Measurements from ENCODE around the gene SOS2. TPM values are rescaled to one million over a fixed set of nuclear protein-coding genes. Genes with fewer than 3 reads are reported as not detected.
A peak's percentile ranks its signal among the peaks of the same experiment; 100 is the strongest.

Gene SOS2
- total RNA-seq, 1 experiment from 2014 or later, result 9.4 TPM

DNA sequence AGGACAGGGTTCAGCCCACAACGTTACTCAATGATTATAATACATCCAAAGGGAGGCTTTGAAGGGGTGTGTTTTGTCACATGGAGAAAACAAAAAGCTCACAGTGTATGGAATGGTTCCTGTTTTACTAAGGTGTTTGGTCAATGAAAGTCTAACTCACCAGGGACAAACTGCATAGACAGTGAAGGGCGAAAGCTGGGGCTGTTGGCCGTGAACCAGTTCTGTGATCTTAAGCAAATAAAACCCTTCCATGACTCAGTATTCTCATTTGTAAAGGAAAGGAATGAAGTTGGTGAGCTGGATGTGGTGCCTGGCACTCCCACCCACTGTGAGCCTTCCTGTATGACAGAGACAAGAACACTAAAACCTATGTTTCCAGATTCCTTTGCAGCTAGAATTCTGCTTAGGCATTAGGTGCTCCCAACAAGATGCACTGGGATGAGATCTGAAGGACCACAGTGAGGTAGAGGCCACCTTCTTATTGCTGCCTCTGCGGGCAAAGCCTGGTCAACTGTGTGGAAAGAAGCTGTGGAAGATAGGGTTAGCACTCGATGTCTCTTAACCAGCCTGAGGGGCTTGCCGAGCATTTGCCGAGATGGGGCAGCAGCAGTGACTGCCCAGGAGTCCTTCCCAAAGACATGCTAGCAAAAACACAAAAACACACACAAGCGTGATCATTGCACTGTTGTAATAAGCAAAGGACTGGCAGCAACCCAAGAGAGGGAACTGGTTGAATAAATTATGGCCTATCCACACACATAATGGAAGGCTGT, 163.5 kb downstream of the SOS2 start:
- H4K20me1 ChIP-seq (ENCODE audit: control insufficient read depth, insufficient read depth, insufficient read length), result no peaks in the 10 kb centered on the region
- H2AK5ac ChIP-seq (ENCODE audit: insufficient read length, low read length), result no peak overlapping the region
- no peak overlapping the region for H3K18ac ChIP-seq (ENCODE audit: insufficient read length, low read depth, low read length)
- no peak overlapping the region for H3K4ac ChIP-seq (ENCODE audit: low read depth, low read length)
- H2AFZ ChIP-seq (ENCODE audit: low read length), result no peak overlapping the region
- no peak overlapping the region for H4K8ac ChIP-seq (replicated peaks; ENCODE audit: insufficient read length, low read depth, low read length)
- Mint-ChIP-seq H3K4me3 (no peak overlapping the region), H3K4me1 (peaks cover 3 to 11% of the 10 kb centered on the region in 2 experiments), H3K9me3 (no peaks in the 10 kb centered on the region; a peak in 3 of 5 replicates), H3K36me3 (ENCODE audit: insufficient read depth in 1 of 3, low read depth in 3 of 3) (0 out of 7 replicates have a peak, but pooled peaks cover 0 to under 1% (median 0%) of the 10 kb centered on the region in 3 experiments), H3K27ac (peak overlapping the region in 1 of 3 experiments; percentile 59; a peak in 2 of 7 replicates), H3K27me3 (ENCODE audit: low read depth) (peaks cover 3% of the 10 kb centered on the region; the same call in 1 of the 2 replicates)
- H3K23me2 ChIP-seq (ENCODE audit: insufficient read length, low read depth, low read length, poor library complexity, severe bottlenecking), result no peaks in the 10 kb centered on the region
- no peak overlapping the region for H2BK120ac ChIP-seq (ENCODE audit: low read depth, low read length, poor library complexity, severe bottlenecking)
- H3K56ac ChIP-seq (ENCODE audit: insufficient read length, low read depth, low read length), result no peak overlapping the region
- no peaks in the 10 kb centered on the region for H3K9me3 ChIP-seq (ENCODE audit: control insufficient read depth, low read depth, low read length)
- H3K4me2 ChIP-seq (ENCODE audit: insufficient read depth, insufficient read length, low read length), result no peak overlapping the region
- no peak overlapping the region for H3K9ac ChIP-seq (ENCODE audit: extremely low read depth, insufficient read length, low read length)
- no peaks in the 10 kb centered on the region for H3K79me1 ChIP-seq (ENCODE audit: insufficient read depth, low read depth, low read length, poor library complexity, severe bottlenecking)
- no peaks in the 10 kb centered on the region for H3K79me2 ChIP-seq (ENCODE audit: insufficient read depth, low read length)
- H3K23ac ChIP-seq (ENCODE audit: insufficient read length, low read depth, low read length), result no peak overlapping the region
- H3K27ac ChIP-seq (ENCODE audit: insufficient read length, low read depth, low read length), result no peak overlapping the region
- no peak overlapping the region for H4K91ac ChIP-seq (ENCODE audit: insufficient read length, low read depth, low read length)
- H2BK5ac ChIP-seq (ENCODE audit: insufficient read length, low read length), result no peak overlapping the region
- no CpG with 5 or more reads among the region's 8 CpGs for WGBS (ENCODE audit: extremely low coverage, insufficient read length, low lambda C conversion rate)
- H3T11ph ChIP-seq (ENCODE audit: low read length), result no peak overlapping the region
- TF ChIP-seq, protein P1, sequence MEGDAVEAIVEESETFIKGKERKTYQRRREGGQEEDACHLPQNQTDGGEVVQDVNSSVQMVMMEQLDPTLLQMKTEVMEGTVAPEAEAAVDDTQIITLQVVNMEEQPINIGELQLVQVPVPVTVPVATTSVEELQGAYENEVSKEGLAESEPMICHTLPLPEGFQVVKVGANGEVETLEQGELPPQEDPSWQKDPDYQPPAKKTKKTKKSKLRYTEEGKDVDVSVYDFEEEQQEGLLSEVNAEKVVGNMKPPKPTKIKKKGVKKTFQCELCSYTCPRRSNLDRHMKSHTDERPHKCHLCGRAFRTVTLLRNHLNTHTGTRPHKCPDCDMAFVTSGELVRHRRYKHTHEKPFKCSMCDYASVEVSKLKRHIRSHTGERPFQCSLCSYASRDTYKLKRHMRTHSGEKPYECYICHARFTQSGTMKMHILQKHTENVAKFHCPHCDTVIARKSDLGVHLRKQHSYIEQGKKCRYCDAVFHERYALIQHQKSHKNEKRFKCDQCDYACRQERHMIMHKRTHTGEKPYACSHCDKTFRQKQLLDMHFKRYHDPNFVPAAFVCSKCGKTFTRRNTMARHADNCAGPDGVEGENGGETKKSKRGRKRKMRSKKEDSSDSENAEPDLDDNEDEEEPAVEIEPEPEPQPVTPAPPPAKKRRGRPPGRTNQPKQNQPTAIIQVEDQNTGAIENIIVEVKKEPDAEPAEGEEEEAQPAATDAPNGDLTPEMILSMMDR (conservative IDR thresholded peaks at IDR 0.05), result no peak
- no peak overlapping the region for H3K14ac ChIP-seq (ENCODE audit: insufficient read depth, low read length)
- 0 out of 2 replicates have a peak, but pooled peaks cover 2% of the 10 kb centered on the region for H3K4me1 ChIP-seq (ENCODE audit: insufficient read depth, low read length)
- DNase-seq, result no peak
- no peak overlapping the region for H2BK20ac ChIP-seq (ENCODE audit: low read depth, low read length, poor library complexity, severe bottlenecking)
- no peaks in the 10 kb centered on the region for H3K27me3 ChIP-seq (ENCODE audit: insufficient read depth, low read length)
- H4K5ac ChIP-seq (ENCODE audit: insufficient read length, low read depth, low read length), result no peak overlapping the region
- H2BK12ac ChIP-seq (ENCODE audit: insufficient read length, low read depth, low read length), result no peak overlapping the region
- H2BK15ac ChIP-seq (ENCODE audit: low read depth, low read length), result no peak overlapping the region

Other genes starting within 250 kb of the SOS2 start
- gene VCPKMT, start 115.0 kb downstream of the SOS2 start, total RNA-seq (2021), result 13.5 and 13.7 TPM in 2 replicates
- 22.6 and 24.8 TPM in 2 replicates for gene L2HGDH, start 80.7 kb upstream of the SOS2 start, total RNA-seq (2021)
- 22.4 TPM in 2 replicates for gene DMAC2L, start 80.7 kb upstream of the SOS2 start, total RNA-seq (2021)
- gene CDKL1, start 165.3 kb upstream of the SOS2 start, total RNA-seq (2021), result 0.72 and 1.8 TPM in 2 replicates

All from H9 (cell line).